HEK293T (cell line): Measurements from ENCODE around the gene SLC30A10.

Source experiments
- ELF4 ChIP-seq: fragments of 450-650 bp; IDR thresholded peaks from 2 replicates; pipeline ENCODE4 v1.6.1; 2017; ENCODE audit warnings: antibody characterized with exemption
- FOXA1 ChIP-seq: fragments of 450-650 bp; IDR thresholded peaks from 2 replicates; pipeline ENCODE4 v1.6.1; 2016; ENCODE audit warnings: mild to moderate bottlenecking
- FOXM1 ChIP-seq: fragments of 450-650 bp; IDR thresholded peaks from 2 replicates; pipeline ENCODE4 v1.6.1; 2017; ENCODE audit warnings: mild to moderate bottlenecking, borderline replicate concordance
- HDGF ChIP-seq: fragments of 450-650 bp; IDR thresholded peaks from 2 replicates; pipeline ENCODE4 v1.6.1; 2017; ENCODE audit warnings: antibody characterized with exemption, borderline replicate concordance
- L3MBTL2 ChIP-seq: fragments of 450-650 bp; conservative IDR thresholded peaks from 2 replicates; pipeline ENCODE4 v1.6.1; 2016; ENCODE audit warnings: mild to moderate bottlenecking
- TARDBP ChIP-seq: fragments of 450-650 bp; IDR thresholded peaks from 2 replicates; pipeline ENCODE4 v1.6.1; 2016
- TF ChIP-seq, protein P1 (sequence below): fragments of 450-650 bp; IDR thresholded peaks from 2 replicates; pipeline ENCODE4 v1.6.1; 2016

DNA sequence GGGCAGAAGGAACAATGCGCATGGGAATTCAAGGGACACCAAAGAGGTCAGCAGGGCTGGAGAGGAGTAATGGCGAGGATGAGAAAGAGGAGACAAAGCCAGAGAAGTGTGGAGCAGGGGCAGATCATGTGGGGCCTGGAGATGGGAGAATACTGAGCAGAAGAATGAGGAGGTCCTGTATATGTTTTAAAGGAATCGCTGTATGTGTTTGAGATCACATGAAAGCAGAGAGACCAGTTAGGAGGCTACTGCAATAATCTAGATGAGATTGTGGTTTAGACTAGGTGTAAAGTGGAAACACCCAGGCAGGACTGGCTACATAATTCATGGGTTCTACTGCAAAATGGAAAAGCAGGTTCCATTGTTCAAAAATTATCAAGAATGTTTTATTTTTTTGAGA lies 33.3 kb upstream of the SLC30A10 start:
- no peak for TF ChIP-seq HDGF
- no peak for TF ChIP-seq L3MBTL2
- no peak for TF ChIP-seq TARDBP
- no peak for TF ChIP-seq FOXA1
- TF ChIP-seq FOXM1, result no peak
- TF ChIP-seq ELF4, result no peak
- TF ChIP-seq, protein P1, sequence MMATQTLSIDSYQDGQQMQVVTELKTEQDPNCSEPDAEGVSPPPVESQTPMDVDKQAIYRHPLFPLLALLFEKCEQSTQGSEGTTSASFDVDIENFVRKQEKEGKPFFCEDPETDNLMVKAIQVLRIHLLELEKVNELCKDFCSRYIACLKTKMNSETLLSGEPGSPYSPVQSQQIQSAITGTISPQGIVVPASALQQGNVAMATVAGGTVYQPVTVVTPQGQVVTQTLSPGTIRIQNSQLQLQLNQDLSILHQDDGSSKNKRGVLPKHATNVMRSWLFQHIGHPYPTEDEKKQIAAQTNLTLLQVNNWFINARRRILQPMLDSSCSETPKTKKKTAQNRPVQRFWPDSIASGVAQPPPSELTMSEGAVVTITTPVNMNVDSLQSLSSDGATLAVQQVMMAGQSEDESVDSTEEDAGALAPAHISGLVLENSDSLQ, result no peak
